ENCODE results near the gene IL36G.

The IL36G gene

GRCh38 chr2:112959109-112959812 lies 18.5 kb upstream of the IL36G start:
- no peaks in the 10 kb centered on the region for H3K36me3 ChIP-seq
- H3K27ac ChIP-seq = no peak overlapping the region
- H3K27me3 ChIP-seq = peaks cover 0 to 11% of the 10 kb centered on the region in 2 donors
- H3K4me3 ChIP-seq = no peak overlapping the region
- no peaks in the 10 kb centered on the region for H3K9me3 ChIP-seq
- TF ChIP-seq, protein P1, sequence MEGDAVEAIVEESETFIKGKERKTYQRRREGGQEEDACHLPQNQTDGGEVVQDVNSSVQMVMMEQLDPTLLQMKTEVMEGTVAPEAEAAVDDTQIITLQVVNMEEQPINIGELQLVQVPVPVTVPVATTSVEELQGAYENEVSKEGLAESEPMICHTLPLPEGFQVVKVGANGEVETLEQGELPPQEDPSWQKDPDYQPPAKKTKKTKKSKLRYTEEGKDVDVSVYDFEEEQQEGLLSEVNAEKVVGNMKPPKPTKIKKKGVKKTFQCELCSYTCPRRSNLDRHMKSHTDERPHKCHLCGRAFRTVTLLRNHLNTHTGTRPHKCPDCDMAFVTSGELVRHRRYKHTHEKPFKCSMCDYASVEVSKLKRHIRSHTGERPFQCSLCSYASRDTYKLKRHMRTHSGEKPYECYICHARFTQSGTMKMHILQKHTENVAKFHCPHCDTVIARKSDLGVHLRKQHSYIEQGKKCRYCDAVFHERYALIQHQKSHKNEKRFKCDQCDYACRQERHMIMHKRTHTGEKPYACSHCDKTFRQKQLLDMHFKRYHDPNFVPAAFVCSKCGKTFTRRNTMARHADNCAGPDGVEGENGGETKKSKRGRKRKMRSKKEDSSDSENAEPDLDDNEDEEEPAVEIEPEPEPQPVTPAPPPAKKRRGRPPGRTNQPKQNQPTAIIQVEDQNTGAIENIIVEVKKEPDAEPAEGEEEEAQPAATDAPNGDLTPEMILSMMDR (IDR thresholded peaks at IDR 0.05) = no peak
- intact Hi-C loops (cut with DNase I; ENCODE audit: low total_unique reads) = no loop called here
- DNase-seq = no peak
- H3K4me1 ChIP-seq = no peaks in the 10 kb centered on the region

- Histone ChIP-seq H3K27me3 (peaks cover 0 to 11% of the 10 kb centered on the region in 2 donors), H3K4me3 (no peak overlapping the region), H3K4me1 (no peaks in the 10 kb centered on the region), H3K27ac (no peak overlapping the region), H3K36me3 (no peaks in the 10 kb centered on the region), H3K9me3 (no peaks in the 10 kb centered on the region)
- TF ChIP-seq, protein P1 (IDR thresholded peaks at IDR 0.05) = no peak
- intact Hi-C loops (cut with DNase I; ENCODE audit: low total_unique reads) = no loop called here
- DNase-seq = no peak
Observed at GRCh38 chr2:112960230-112960825, 17.5 kb upstream of the IL36G start.

DNA sequence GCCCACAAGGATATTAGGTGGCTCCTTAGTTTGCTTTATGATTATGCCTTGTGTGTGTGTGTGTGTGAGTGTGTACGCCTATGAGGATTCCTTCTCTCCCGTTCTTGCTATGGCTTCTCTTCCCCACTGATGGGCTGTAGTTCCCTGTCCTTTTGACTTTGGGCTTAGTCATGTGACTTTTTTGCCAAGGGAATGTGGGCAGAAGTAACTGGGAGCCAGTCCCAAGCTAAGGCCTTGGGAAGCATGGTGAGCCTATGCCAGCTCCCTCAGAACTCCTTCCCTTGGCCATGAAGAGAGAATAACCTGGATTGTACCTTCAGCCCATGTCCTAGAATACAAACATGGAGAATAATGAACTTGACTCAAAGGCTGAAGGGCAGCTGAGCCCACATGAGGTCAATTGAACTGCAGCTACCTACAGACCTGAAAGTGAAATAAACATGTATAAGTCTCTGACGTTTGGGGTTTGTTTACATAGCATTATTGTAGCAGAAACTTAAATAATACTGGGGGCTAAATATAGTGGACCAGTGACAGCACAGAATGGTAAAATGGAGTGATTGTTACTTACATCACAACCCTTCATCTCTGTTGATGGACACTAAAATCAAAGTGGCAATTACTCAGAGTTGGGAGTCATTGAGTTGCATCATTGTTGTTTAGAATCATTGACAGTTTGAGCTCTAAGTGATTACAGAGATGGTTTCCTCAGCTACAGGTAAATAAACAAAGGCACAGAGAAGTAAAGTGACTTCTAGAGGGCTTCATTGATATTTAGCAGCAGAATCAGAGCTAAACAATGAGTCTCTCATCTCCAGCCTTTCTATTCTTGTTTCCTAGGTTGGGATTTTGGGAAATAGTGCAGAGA lies 15.3 kb upstream of the IL36G start:
- TF ChIP-seq, protein P1 (IDR thresholded peaks at IDR 0.05) = no peak
- Histone ChIP-seq H3K27ac (no peak overlapping the region), H3K27me3 (peaks cover 0 to 11% of the 10 kb centered on the region in 2 donors), H3K36me3 (no peaks in the 10 kb centered on the region), H3K9me3 (no peaks in the 10 kb centered on the region), H3K4me1 (no peaks in the 10 kb centered on the region), H3K4me3 (no peak overlapping the region)
- DNase-seq = no peak
- intact Hi-C loops (cut with DNase I; ENCODE audit: low total_unique reads) = no loop called here

GRCh38 chr2:112967023-112967422 lies 10.8 kb upstream of the IL36G start:
- no peaks in the 10 kb centered on the region for H3K4me1 ChIP-seq
- H3K9me3 ChIP-seq = no peaks in the 10 kb centered on the region
- no peak overlapping the region for H3K27ac ChIP-seq
- no peaks in the 10 kb centered on the region for H3K27me3 ChIP-seq
- no peak for DNase-seq
- no peak overlapping the region for H3K4me3 ChIP-seq
- TF ChIP-seq, protein P1 (IDR thresholded peaks at IDR 0.05) = no peak
- intact Hi-C loops (cut with DNase I; ENCODE audit: low total_unique reads) = no loop called here
- no peaks in the 10 kb centered on the region for H3K36me3 ChIP-seq

GRCh38 chr2:112972423-112973086 lies 5.3 kb upstream of the IL36G start:
- no peak overlapping the region for H3K27ac ChIP-seq
- TF ChIP-seq, protein P1 (IDR thresholded peaks at IDR 0.05) = no peak
- H3K4me3 ChIP-seq = no peak overlapping the region
- H3K27me3 ChIP-seq = peaks cover 0 to 4% of the 10 kb centered on the region in 2 donors
- no peaks in the 10 kb centered on the region for H3K4me1 ChIP-seq
- no peak for DNase-seq
- H3K9me3 ChIP-seq = no peaks in the 10 kb centered on the region
- intact Hi-C loops (cut with DNase I; ENCODE audit: low total_unique reads) = no loop called here
- no peaks in the 10 kb centered on the region for H3K36me3 ChIP-seq
